Muscle of arm (tissue), 12 donors: Measurements from ENCODE around the gene SRC. TPM values are rescaled to one million over a fixed set of nuclear protein-coding genes. Genes with fewer than 3 reads are reported as not detected.
"Not testable (repeated sequence)": the region's sequence is repeated elsewhere in the genome, so short reads cannot be mapped to it uniquely, and the experiment has no call there.

ENCODE experiments used
- DNase-seq: peaks from one replicate; pipeline ENCODE4 v3.0.0-alpha.2; 2013
- polyA plus RNA-seq, 12 donors: library from polyadenylated mRNA; unstranded; fragments of 120-200 nt; gene quantifications; one replicate each; pipeline ENCODE4 v1.2.1, GENCODE V29; 2013; ENCODE audit not compliant: insufficient read length in 12 of 12

SRC gene
- polyA plus RNA-seq, 12 donors, result 10.3 to 24.6 (median 15.9) TPM; not detected in 1

- no peak for DNase-seq
These were observed 10.1 kb upstream of the SRC start for GRCh38 chr20:37335642-37336368.

GRCh38 chr20:37336369-37337207, 9.4 kb upstream of the SRC start:
- no peak for DNase-seq

- no peak for DNase-seq
These were observed 8.5 kb upstream of the SRC start for GRCh38 chr20:37337208-37337991.

- DNase-seq, result not testable (repeated sequence)
These were observed 7.6 kb upstream of the SRC start for GRCh38 chr20:37338380-37338779.

GRCh38 chr20:37339208-37339607, 6.7 kb upstream of the SRC start:
- no peak for DNase-seq

GRCh38 chr20:37339764-37340109, 6.2 kb upstream of the SRC start:
- DNase-seq, result not testable (repeated sequence)

- no peak for DNase-seq
These were observed 4.9 kb upstream of the SRC start for GRCh38 chr20:37340998-37341397.

- no peak for DNase-seq
These were observed 4.3 kb upstream of the SRC start for GRCh38 chr20:37341632-37342031.

GRCh38 chr20:37342231-37343177, 3.4 kb upstream of the SRC start:
- DNase-seq, result no peak

- no peak for DNase-seq
These were observed 2.5 kb upstream of the SRC start for GRCh38 chr20:37343212-37343993.

- DNase-seq, result no peak
These were observed 2.0 kb upstream of the SRC start for GRCh38 chr20:37343994-37344355.

GRCh38 chr20:37344506-37345338, 1.2 kb upstream of the SRC start:
- no peak for DNase-seq

- no peak for DNase-seq
These were observed 245 bp downstream of the SRC start for GRCh38 chr20:37346236-37346534.

- DNase-seq, result no peak
These were observed 801 bp downstream of the SRC start for GRCh38 chr20:37346535-37347346.

- DNase-seq, result no peak
These were observed 1.4 kb downstream of the SRC start for GRCh38 chr20:37347347-37347823.

GRCh38 chr20:37347891-37348791, 2.2 kb downstream of the SRC start:
- DNase-seq, result no peak

- DNase-seq, result no peak
These were observed 3.0 kb downstream of the SRC start for GRCh38 chr20:37348792-37349516.
